Activated T-cell treated with anti-CD3 and anti-CD28 coated beads, Interleukin-2, amount 50 U/mL, for 72 hours (primary cell): ENCODE results near the gene PLTP. TPM values are rescaled to one million over a fixed set of nuclear protein-coding genes. Genes with fewer than 3 reads are reported as not detected.
A peak's percentile ranks its signal among the peaks of the same experiment; 100 is the strongest.
"Not testable (repeated sequence)": the region's sequence is repeated elsewhere in the genome, so short reads cannot be mapped to it uniquely, and the experiment has no call there.

Source experiments
- ATAC-seq, 2 donors: fragments of 150-1000 bp; cut with Tn5 transposase; replicated peaks in 1 of 2; 2 replicates each; pipeline ENCODE4 v1.10.0; 2021; ENCODE audit warnings: moderate library complexity in 2 of 2, mild to moderate bottlenecking in 1 of 2
- DNase-seq, 2 donors: peaks; one replicate each; pipeline ENCODE4 v3.0.0; 2021 to 2022; ENCODE audit warnings: mixed read lengths in 1 of 2
- H3K27ac Mint-ChIP-seq: one replicate; pipeline ENCODE4 v1.8.0; 2022; ENCODE audit warnings: mild to moderate bottlenecking, moderate library complexity, mixed read lengths
- H3K27me3 Mint-ChIP-seq: one replicate; pipeline ENCODE4 v1.8.0; 2022; ENCODE audit warnings: low read depth, mixed read lengths
- H3K36me3 Mint-ChIP-seq, 2 donors: one replicate each; pipeline ENCODE4 v1.8.0; 2022; ENCODE audit warnings: mixed read lengths in 2 of 2, mild to moderate bottlenecking in 1 of 2; ENCODE audit not compliant: insufficient read depth in 2 of 2
- H3K4me1 Mint-ChIP-seq: one replicate; pipeline ENCODE4 v1.8.0; 2022; ENCODE audit warnings: low read depth, mixed read lengths
- H3K4me3 Mint-ChIP-seq, 2 donors: one replicate each; pipeline ENCODE4 v1.8.0; 2022; ENCODE audit warnings: mild to moderate bottlenecking in 2 of 2, mixed read lengths in 2 of 2, moderate library complexity in 2 of 2
- H3K9me3 Mint-ChIP-seq, 2 donors: one replicate each; pipeline ENCODE4 v1.8.0; 2022; ENCODE audit warnings: mixed read lengths in 2 of 2
- total RNA-seq, 2 donors: library from RNA; stranded (reverse); gene quantifications; one replicate each; pipeline ENCODE4 v1.2.3, GENCODE V29; 2022

The PLTP gene
- total RNA-seq: 10 to 100 TPM in 1 of 2 donors, 1 to 10 TPM in 1; 8.9 to 18.0 TPM

GRCh38 chr20:45911486-45912343 lies at the start of gene PLTP:
Gene PLTP (minus strand): TSS chr20:45912155. CDS start chr20:45911452, 703 bp downstream.
- peak within 1 kb of the TSS; percentile 63 to 83 for H3K4me3 Mint-ChIP-seq
- ATAC-seq: no peak
- peak; percentile 39 to 47 for DNase-seq
- H3K27ac Mint-ChIP-seq: no peak within 1 kb of the TSS
- H3K27me3 Mint-ChIP-seq: peaks cover 16% of the 10 kb centered on the region
- no peaks in the 10 kb centered on the region for H3K9me3 Mint-ChIP-seq
- H3K36me3 Mint-ChIP-seq: no peaks in the 10 kb centered on the region
- H3K4me1 Mint-ChIP-seq: peaks cover 24% of the 10 kb centered on the region

- peaks cover 9 to 24% of the 10 kb centered on the region in 2 donors for H3K36me3 Mint-ChIP-seq
- DNase-seq (no peak), ATAC-seq (no peak)
- no peaks in the 10 kb centered on the region for H3K27me3 Mint-ChIP-seq
- H3K4me3 Mint-ChIP-seq: no peak overlapping the region
- H3K27ac Mint-ChIP-seq: no peak overlapping the region
- no peaks in the 10 kb centered on the region for H3K9me3 Mint-ChIP-seq
- H3K4me1 Mint-ChIP-seq: no peaks in the 10 kb centered on the region
Measured at GRCh38 chr20:45959956-45960630, 48.1 kb upstream of the PLTP start.

GRCh38 chr20:45959126-45959525 lies 47.2 kb upstream of the PLTP start:
- no peak for ATAC-seq
- Mint-ChIP-seq H3K36me3 (peaks cover 8 to 19% of the 10 kb centered on the region in 2 donors), H3K27me3 (no peaks in the 10 kb centered on the region), H3K4me1 (no peaks in the 10 kb centered on the region), H3K4me3 (no peak overlapping the region), H3K9me3 (no peaks in the 10 kb centered on the region), H3K27ac (no peak overlapping the region)
- no peak for DNase-seq

GRCh38 chr20:45958593-45958992 lies 46.6 kb upstream of the PLTP start:
- Mint-ChIP-seq H3K27me3 (no peaks in the 10 kb centered on the region), H3K4me1 (no peaks in the 10 kb centered on the region), H3K4me3 (no peak overlapping the region), H3K9me3 (no peaks in the 10 kb centered on the region), H3K36me3 (peaks cover 8 to 19% of the 10 kb centered on the region in 2 donors), H3K27ac (no peak overlapping the region)
- ATAC-seq (no peak), DNase-seq (no peak)

GRCh38 chr20:45957021-45957941 lies 45.3 kb upstream of the PLTP start:
- peaks cover 6 to 17% of the 10 kb centered on the region in 2 donors for H3K36me3 Mint-ChIP-seq
- DNase-seq (no peak), ATAC-seq (peak; percentile 18)
- H3K4me1 Mint-ChIP-seq: no peaks in the 10 kb centered on the region
- H3K9me3 Mint-ChIP-seq: no peaks in the 10 kb centered on the region
- H3K27ac Mint-ChIP-seq: no peak overlapping the region
- no peaks in the 10 kb centered on the region for H3K27me3 Mint-ChIP-seq
- H3K4me3 Mint-ChIP-seq: no peak overlapping the region

- not testable (repeated sequence) for H3K9me3 Mint-ChIP-seq, H3K27ac Mint-ChIP-seq, DNase-seq, H3K4me3 Mint-ChIP-seq, ATAC-seq, H3K4me1 Mint-ChIP-seq, H3K27me3 Mint-ChIP-seq
- peaks cover 6 to 17% of the 10 kb centered on the region in 2 donors for H3K36me3 Mint-ChIP-seq
Measured at GRCh38 chr20:45956326-45956725, 44.4 kb upstream of the PLTP start.

GRCh38 chr20:45953672-45954071 lies 41.7 kb upstream of the PLTP start:
- ATAC-seq (no peak), DNase-seq (no peak)
- Mint-ChIP-seq H3K9me3 (no peaks in the 10 kb centered on the region), H3K4me3 (no peak overlapping the region), H3K4me1 (no peaks in the 10 kb centered on the region), H3K27me3 (no peaks in the 10 kb centered on the region), H3K36me3 (peaks cover 5 to 14% of the 10 kb centered on the region in 2 donors), H3K27ac (peak overlapping the region; percentile 27)

GRCh38 chr20:45952861-45953260 lies 40.9 kb upstream of the PLTP start:
- Mint-ChIP-seq H3K9me3 (no peaks in the 10 kb centered on the region), H3K27ac (no peak overlapping the region), H3K36me3 (peaks cover 1 to 8% of the 10 kb centered on the region in 2 donors), H3K27me3 (no peaks in the 10 kb centered on the region), H3K4me1 (no peaks in the 10 kb centered on the region), H3K4me3 (no peak overlapping the region)
- ATAC-seq (no peak), DNase-seq (no peak)

GRCh38 chr20:45951925-45952834 lies 40.2 kb upstream of the PLTP start:
- H3K4me3 Mint-ChIP-seq: no peak overlapping the region
- H3K27ac Mint-ChIP-seq: peak overlapping the region; percentile 64
- no peak for DNase-seq
- peaks cover 1 to 8% of the 10 kb centered on the region in 2 donors for H3K36me3 Mint-ChIP-seq
- H3K9me3 Mint-ChIP-seq: no peaks in the 10 kb centered on the region
- H3K4me1 Mint-ChIP-seq: no peaks in the 10 kb centered on the region
- H3K27me3 Mint-ChIP-seq: no peaks in the 10 kb centered on the region
- no peak for ATAC-seq

GRCh38 chr20:45950330-45950646 lies 38.3 kb upstream of the PLTP start:
- Mint-ChIP-seq H3K27ac (no peak overlapping the region), H3K9me3 (no peaks in the 10 kb centered on the region), H3K36me3 (peaks cover 3 to 7% of the 10 kb centered on the region in 2 donors), H3K4me3 (no peak overlapping the region), H3K27me3 (no peaks in the 10 kb centered on the region), H3K4me1 (peaks cover 4% of the 10 kb centered on the region)
- no peak for ATAC-seq
- DNase-seq: no peak

- DNase-seq (no peak), ATAC-seq (no peak)
- Mint-ChIP-seq H3K27ac (peak overlapping the region; percentile 29), H3K4me3 (no peak overlapping the region), H3K9me3 (no peaks in the 10 kb centered on the region), H3K4me1 (peaks cover 7% of the 10 kb centered on the region), H3K27me3 (no peaks in the 10 kb centered on the region), H3K36me3 (peaks cover 3 to 9% of the 10 kb centered on the region in 2 donors)
Measured at GRCh38 chr20:45949542-45950329, 37.8 kb upstream of the PLTP start.
